Muscle layer of colon (tissue), 2 donors: ENCODE data around the gene TMEM88.
A peak's percentile ranks its signal among the peaks of the same experiment; 100 is the strongest.

Experiments used
- H3K27ac ChIP-seq: one replicate; pipeline ENCODE4 v1.7.0; 2013; ENCODE audit warnings: low read depth, mild to moderate bottlenecking, low read length, moderate library complexity
- H3K27me3 ChIP-seq, 2 donors: one replicate each; pipeline ENCODE4 v1.7.0; 2013; ENCODE audit warnings: low read length in 2 of 2, mild to moderate bottlenecking in 2 of 2; ENCODE audit not compliant: insufficient read depth in 2 of 2, control insufficient read depth in 1 of 2
- H3K36me3 ChIP-seq: one replicate; pipeline ENCODE4 v1.7.0; 2013; ENCODE audit warnings: mild to moderate bottlenecking, low read length; ENCODE audit not compliant: insufficient read depth
- H3K4me1 ChIP-seq: one replicate; pipeline ENCODE4 v1.7.0; 2013; ENCODE audit warnings: mild to moderate bottlenecking, low read length; ENCODE audit not compliant: insufficient read depth
- H3K4me3 ChIP-seq, 2 donors: one replicate each; pipeline ENCODE4 v1.7.0; 2013; ENCODE audit warnings: low read length in 2 of 2, low read depth in 1 of 2, mild to moderate bottlenecking in 1 of 2, moderate library complexity in 1 of 2
- H3K9ac ChIP-seq: one replicate; pipeline ENCODE4 v1.7.0; 2013; ENCODE audit warnings: low read length
- H3K9me3 ChIP-seq: one replicate; pipeline ENCODE4 v1.7.0; 2013; ENCODE audit warnings: mild to moderate bottlenecking, low read length
- donor health status: abdominal sarcoma.
- donor health status: Adenocarcinoma of cecum.

TMEM88 gene

GRCh38 chr17:7833795-7834541 is 20.9 kb upstream of the TMEM88 start, which contains the start of gene KDM6B:
Gene KDM6B, plus strand, starts transcription at chr17:7834217. Its CDS starts 11,338 bp downstream, at chr17:7845555.
- H3K4me1 ChIP-seq, result peaks cover 27% of the 10 kb centered on the region
- peaks cover 0 to 6% of the 10 kb centered on the region in 2 donors for H3K27me3 ChIP-seq

GRCh38 chr17:7834542-7834956 is 20.3 kb upstream of the TMEM88 start:
- Histone ChIP-seq H3K27me3 (peaks cover 0 to 6% of the 10 kb centered on the region in 2 donors), H3K9me3 (no peaks in the 10 kb centered on the region), H3K9ac (peak overlapping the region; percentile 87), H3K27ac (peak overlapping the region; percentile 97), H3K36me3 (no peaks in the 10 kb centered on the region), H3K4me1 (peaks cover 33% of the 10 kb centered on the region), H3K4me3 (peak overlapping the region; percentile 92 to 94)

More at GRCh38 chr17:7833795-7834541, 20.9 kb upstream of the TMEM88 start, which contains the start of gene KDM6B:
- peak within 1 kb of the TSS; percentile 97 for H3K27ac ChIP-seq
- peak within 1 kb of the TSS; percentile 87 for H3K9ac ChIP-seq
- no peaks in the 10 kb centered on the region for H3K36me3 ChIP-seq
- H3K4me3 ChIP-seq, result peak within 1 kb of the TSS; percentile 92 to 94
- no peaks in the 10 kb centered on the region for H3K9me3 ChIP-seq

- H3K4me1 ChIP-seq, result peaks cover 36% of the 10 kb centered on the region
- H3K36me3 ChIP-seq, result peaks cover 4% of the 10 kb centered on the region
- no peaks in the 10 kb centered on the region for H3K9me3 ChIP-seq
- peak overlapping the region; percentile 92 to 94 for H3K4me3 ChIP-seq
- peaks cover 0 to 4% of the 10 kb centered on the region in 2 donors for H3K27me3 ChIP-seq
- peak overlapping the region; percentile 97 for H3K27ac ChIP-seq
- H3K9ac ChIP-seq, result peak overlapping the region; percentile 87
Observed at GRCh38 chr17:7834957-7835813, 19.7 kb upstream of the TMEM88 start.

- Histone ChIP-seq H3K9me3 (no peaks in the 10 kb centered on the region), H3K27ac (peak overlapping the region; percentile 97), H3K27me3 (no peaks in the 10 kb centered on the region), H3K4me3 (peak overlapping the region; percentile 92 to 94), H3K9ac (peak overlapping the region; percentile 68), H3K36me3 (peaks cover 8% of the 10 kb centered on the region), H3K4me1 (peaks cover 45% of the 10 kb centered on the region)
Observed at GRCh38 chr17:7835814-7836595, 18.9 kb upstream of the TMEM88 start.

GRCh38 chr17:7836596-7837407 is 18.1 kb upstream of the TMEM88 start:
- Histone ChIP-seq H3K9me3 (no peaks in the 10 kb centered on the region), H3K4me1 (peaks cover 50% of the 10 kb centered on the region), H3K9ac (peak overlapping the region; percentile 68), H3K27ac (peak overlapping the region; percentile 97), H3K4me3 (peak overlapping the region; percentile 92 to 94), H3K36me3 (peaks cover 8% of the 10 kb centered on the region), H3K27me3 (no peaks in the 10 kb centered on the region)

GRCh38 chr17:7837408-7838088 is 17.3 kb upstream of the TMEM88 start:
- peaks cover 50% of the 10 kb centered on the region for H3K4me1 ChIP-seq
- H3K27me3 ChIP-seq, result no peaks in the 10 kb centered on the region
- no peaks in the 10 kb centered on the region for H3K9me3 ChIP-seq
- peak overlapping the region in 1 of 2 donors; percentile 94 for H3K4me3 ChIP-seq
- H3K27ac ChIP-seq, result peak overlapping the region; percentile 97
- peaks cover 8% of the 10 kb centered on the region for H3K36me3 ChIP-seq
- peak overlapping the region; percentile 50 for H3K9ac ChIP-seq

GRCh38 chr17:7838090-7839075 is 16.5 kb upstream of the TMEM88 start:
- Histone ChIP-seq H3K36me3 (peaks cover 8% of the 10 kb centered on the region), H3K9me3 (no peaks in the 10 kb centered on the region), H3K27ac (peak overlapping the region; percentile 97), H3K4me1 (peaks cover 53% of the 10 kb centered on the region), H3K4me3 (peak overlapping the region in 1 of 2 donors; percentile 94), H3K27me3 (no peaks in the 10 kb centered on the region), H3K9ac (peak overlapping the region; percentile 19)

GRCh38 chr17:7839190-7839875 is 15.5 kb upstream of the TMEM88 start:
- Histone ChIP-seq H3K36me3 (peaks cover 8% of the 10 kb centered on the region), H3K27ac (peak overlapping the region; percentile 77), H3K4me1 (peaks cover 51% of the 10 kb centered on the region), H3K9ac (peak overlapping the region; percentile 19), H3K9me3 (no peaks in the 10 kb centered on the region), H3K4me3 (peak overlapping the region in 1 of 2 donors; percentile 30), H3K27me3 (no peaks in the 10 kb centered on the region)

- Histone ChIP-seq H3K27me3 (no peaks in the 10 kb centered on the region), H3K36me3 (peaks cover 8% of the 10 kb centered on the region), H3K4me1 (peaks cover 52% of the 10 kb centered on the region), H3K4me3 (no peak overlapping the region), H3K27ac (no peak overlapping the region), H3K9me3 (no peaks in the 10 kb centered on the region), H3K9ac (no peak overlapping the region)
Observed at GRCh38 chr17:7839876-7840261, 15.0 kb upstream of the TMEM88 start.
